Measurements from ENCODE around the gene ARFGEF3. TPM values are rescaled to one million over a fixed set of nuclear protein-coding genes. Genes with fewer than 3 reads are reported as not detected.

Gene ARFGEF3
- total and polyA plus RNA-seq, 4 donors: 0.06 to 0.33 (median 0.16) TPM

- Histone ChIP-seq H3K9me3 (ENCODE audit: control insufficient read depth in 4 of 4, low read length in 3 of 4) (no peaks in the 10 kb centered on the region), H3K4me3 (ENCODE audit: low read depth in 1 of 3, low read length in 3 of 3) (no peak overlapping the region), H3K36me3 (ENCODE audit: control insufficient read depth in 4 of 4, insufficient read depth in 3 of 4, low read depth in 1 of 4, low read length in 3 of 4) (no peaks in the 10 kb centered on the region), H3K4me1 (ENCODE audit: control insufficient read depth in 4 of 4, insufficient read depth in 4 of 4, low read length in 3 of 4) (no peaks in the 10 kb centered on the region), H3K27me3 (ENCODE audit: control insufficient read depth in 4 of 4, insufficient read depth in 4 of 4, low read length in 3 of 4) (no peaks in the 10 kb centered on the region), H3K9ac (ENCODE audit: low read depth in 1 of 2, low read length in 2 of 2) (no peak overlapping the region), H3K27ac (ENCODE audit: low read depth in 1 of 2, low read length in 2 of 2) (no peak overlapping the region)
- WGBS: 79% methylated on average over 2 of the region's 2 CpGs
- no peak for DNase-seq (ENCODE audit: low spot score)
- TF ChIP-seq RXRA (IDR thresholded peaks at IDR 0.05) (no peak), GABPA (IDR thresholded peaks at IDR 0.05 in 1 of 2, conservative IDR thresholded peaks at IDR 0.05 in 1 of 2) (no peak), TAF1 (conservative IDR thresholded peaks at IDR 0.05) (no peak), SP1 (IDR thresholded peaks at IDR 0.05) (no peak), HNF4A (conservative IDR thresholded peaks at IDR 0.05) (no peak), ZBTB33 (IDR thresholded peaks at IDR 0.05) (no peak), MAX (IDR thresholded peaks at IDR 0.05) (no peak), YY1 (IDR thresholded peaks at IDR 0.05) (no peak), ATF3 (IDR thresholded peaks at IDR 0.05) (no peak)
Observed at GRCh38 chr6:138331984-138332383, 170.2 kb downstream of the ARFGEF3 start.

- no peak for DNase-seq (ENCODE audit: low spot score)
- 95% methylated on average over 14 of the region's 14 CpGs for WGBS
- H3K4me1 ChIP-seq (ENCODE audit: control insufficient read depth in 4 of 4, insufficient read depth in 4 of 4, low read length in 3 of 4): no peaks in the 10 kb centered on the region
- no peak overlapping the region for H3K4me3 ChIP-seq (ENCODE audit: low read depth in 1 of 3, low read length in 3 of 3)
- no peak for TF ChIP-seq ATF3 (IDR thresholded peaks at IDR 0.05)
- no peak for TF ChIP-seq MAX (IDR thresholded peaks at IDR 0.05)
- no peak for TF ChIP-seq SP1 (IDR thresholded peaks at IDR 0.05)
- no peak for TF ChIP-seq ZBTB33 (IDR thresholded peaks at IDR 0.05)
- TF ChIP-seq RAD21 (IDR thresholded peaks at IDR 0.05): no peak
- TF ChIP-seq HNF4G (IDR thresholded peaks at IDR 0.05): no peak
- TF ChIP-seq GABPA (IDR thresholded peaks at IDR 0.05 in 1 of 2, conservative IDR thresholded peaks at IDR 0.05 in 1 of 2): no peak
- TF ChIP-seq EGR1 (IDR thresholded peaks at IDR 0.05; ENCODE audit: low read depth in 2 of 2): no peak
- no peak for TF ChIP-seq JUND (IDR thresholded peaks at IDR 0.05)
- no peak for TF ChIP-seq REST (IDR thresholded peaks at IDR 0.05)
- no peak for TF ChIP-seq FOXA2 (IDR thresholded peaks at IDR 0.05)
- H3K27me3 ChIP-seq (ENCODE audit: control insufficient read depth in 4 of 4, insufficient read depth in 4 of 4, low read length in 3 of 4): no peaks in the 10 kb centered on the region
- H3K9ac ChIP-seq (ENCODE audit: low read depth in 1 of 2, low read length in 2 of 2): no peak overlapping the region
- no peaks in the 10 kb centered on the region for H3K36me3 ChIP-seq (ENCODE audit: control insufficient read depth in 4 of 4, insufficient read depth in 3 of 4, low read depth in 1 of 4, low read length in 3 of 4)
- H3K27ac ChIP-seq (ENCODE audit: low read depth in 1 of 2, low read length in 2 of 2): no peak overlapping the region
- H3K9me3 ChIP-seq (ENCODE audit: control insufficient read depth in 4 of 4, low read length in 3 of 4): no peaks in the 10 kb centered on the region
Observed at GRCh38 chr6:138334000-138334399, 172.3 kb downstream of the ARFGEF3 start.
